Endodermal cell (in vitro differentiated cells): ENCODE data around the gene MAL. TPM values are rescaled to one million over a fixed set of nuclear protein-coding genes. Genes with fewer than 3 reads are reported as not detected.
A peak's percentile ranks its signal among the peaks of the same experiment; 100 is the strongest.

Experiments
- DNase-seq: peaks from one replicate; pipeline ENCODE4 v3.0.0-alpha.2; 2017
- H3K27ac ChIP-seq: 2 replicates; pipeline ENCODE4 v1.5.1; 2013; ENCODE audit warnings: mild to moderate bottlenecking, low read depth, low read length, moderate library complexity
- H3K27me3 ChIP-seq: 2 replicates; pipeline ENCODE4 v1.6.1; 2013; ENCODE audit warnings: mild to moderate bottlenecking, low read length, moderate library complexity; ENCODE audit not compliant: insufficient read depth, control insufficient read depth, poor library complexity, severe bottlenecking
- H3K36me3 ChIP-seq: 2 replicates; pipeline ENCODE4 v1.7.0; 2013; ENCODE audit warnings: mild to moderate bottlenecking, low read length, moderate library complexity; ENCODE audit not compliant: control insufficient read depth, insufficient read depth
- H3K4me1 ChIP-seq: one replicate; pipeline ENCODE4 v1.7.0; 2013; ENCODE audit warnings: low read length; ENCODE audit not compliant: control insufficient read depth, insufficient read depth
- H3K4me3 ChIP-seq: 2 replicates; pipeline ENCODE4 v1.5.1; 2013; ENCODE audit warnings: mild to moderate bottlenecking, low read length, moderate library complexity
- H3K9ac ChIP-seq: 2 replicates; pipeline ENCODE4 v1.6.1; 2013; ENCODE audit warnings: mild to moderate bottlenecking, low read length, moderate library complexity; ENCODE audit not compliant: poor library complexity, severe bottlenecking; ENCODE audit errors: extremely low read depth
- H3K9me3 ChIP-seq: 2 replicates; pipeline ENCODE4 v1.6.1; 2013; ENCODE audit warnings: mild to moderate bottlenecking, low read length, moderate library complexity; ENCODE audit not compliant: control insufficient read depth
- H3K27ac Mint-ChIP-seq: 2 replicates; pipeline ENCODE4 v1.8.0; 2020; ENCODE audit warnings: mixed read lengths
- H3K27me3 Mint-ChIP-seq: 2 replicates; pipeline ENCODE4 v1.8.0; 2021; ENCODE audit warnings: mild to moderate bottlenecking, mixed read lengths; ENCODE audit not compliant: insufficient read depth
- H3K36me3 Mint-ChIP-seq: 2 replicates; pipeline ENCODE4 v1.8.0; 2020; ENCODE audit warnings: low read depth, mixed read lengths
- H3K4me1 Mint-ChIP-seq: 2 replicates; pipeline ENCODE4 v1.8.0; 2020; ENCODE audit warnings: mixed read lengths
- H3K4me3 Mint-ChIP-seq: 2 replicates; pipeline ENCODE4 v1.8.0; 2020; ENCODE audit warnings: mild to moderate bottlenecking, moderate library complexity, mixed read lengths
- H3K9me3 Mint-ChIP-seq: 2 replicates; pipeline ENCODE4 v1.8.0; 2020; ENCODE audit warnings: mild to moderate bottlenecking, mixed read lengths
- WGBS, 2 experiments: methylation state at CpG; one replicate each; pipeline versions ENCODE4 v1.1.5 to v1.1.7; 2013; ENCODE audit warnings: missing lambda C conversion rate in 2 of 2, mixed read lengths in 1 of 2; ENCODE audit not compliant: insufficient coverage in 1 of 2, insufficient read length in 1 of 2; 5-methylcytosine and 5-hydroxymethylcytosine counted together
- total RNA-seq, 2 donors: library from RNA; stranded (reverse); fragmentation: NEBNext Ultra II Directional in 1 of 2; extraction: Animal tissue kit (Norgen Biotek cat#: 25700) in 1 of 2; gene quantifications; 2 replicates in 1 of 2; 3 replicates in 1 of 2; pipeline ENCODE4 v1.2.1, GENCODE V29; 2021
- TF ChIP-seq, protein P1 (sequence below): fragments of 200-600 bp; sonication (generic); conservative IDR thresholded peaks from 2 replicates; pipeline ENCODE4 v1.5.0; 2021; ENCODE audit warnings: antibody characterized with exemption, mild to moderate bottlenecking

MAL gene
- total RNA-seq, 2 donors from 2014 or later: not detected

DNA sequence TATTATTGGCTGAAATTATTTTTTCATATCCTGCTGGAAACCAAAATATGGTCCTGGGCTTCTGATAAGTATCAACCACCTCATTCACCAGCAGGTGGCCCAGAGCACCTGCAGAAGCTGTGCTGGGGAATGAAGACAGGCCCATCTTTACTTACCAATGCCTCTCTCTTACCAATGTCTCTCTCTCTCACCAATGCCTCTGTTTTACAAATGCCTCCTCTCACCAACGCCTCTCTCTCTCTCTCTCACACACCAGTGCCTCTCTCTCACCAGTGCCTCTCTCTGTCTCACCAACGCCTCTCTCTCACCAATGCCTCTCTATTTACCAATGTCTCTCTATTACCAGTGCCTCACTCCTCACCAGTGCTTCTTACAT is 2.3 kb upstream of the MAL start:
- Histone ChIP-seq H3K9ac (no peak overlapping the region), H3K27ac (no peak overlapping the region), H3K27me3 (peaks cover 67% of the 10 kb centered on the region), H3K4me1 (no peaks in the 10 kb centered on the region), H3K9me3 (no peaks in the 10 kb centered on the region), H3K4me3 (no peak overlapping the region), H3K36me3 (no peaks in the 10 kb centered on the region)
- WGBS, 2 experiments: 69 to 75% methylated on average over 1 to 2 of the region's 2 CpGs
- DNase-seq: no peak
- peaks cover 25% of the 10 kb centered on the region for H3K4me1 Mint-ChIP-seq
- no peak overlapping the region for H3K27ac Mint-ChIP-seq
- peaks cover 66% of the 10 kb centered on the region for H3K27me3 Mint-ChIP-seq
- no peaks in the 10 kb centered on the region for H3K9me3 Mint-ChIP-seq
- TF ChIP-seq, protein P1, sequence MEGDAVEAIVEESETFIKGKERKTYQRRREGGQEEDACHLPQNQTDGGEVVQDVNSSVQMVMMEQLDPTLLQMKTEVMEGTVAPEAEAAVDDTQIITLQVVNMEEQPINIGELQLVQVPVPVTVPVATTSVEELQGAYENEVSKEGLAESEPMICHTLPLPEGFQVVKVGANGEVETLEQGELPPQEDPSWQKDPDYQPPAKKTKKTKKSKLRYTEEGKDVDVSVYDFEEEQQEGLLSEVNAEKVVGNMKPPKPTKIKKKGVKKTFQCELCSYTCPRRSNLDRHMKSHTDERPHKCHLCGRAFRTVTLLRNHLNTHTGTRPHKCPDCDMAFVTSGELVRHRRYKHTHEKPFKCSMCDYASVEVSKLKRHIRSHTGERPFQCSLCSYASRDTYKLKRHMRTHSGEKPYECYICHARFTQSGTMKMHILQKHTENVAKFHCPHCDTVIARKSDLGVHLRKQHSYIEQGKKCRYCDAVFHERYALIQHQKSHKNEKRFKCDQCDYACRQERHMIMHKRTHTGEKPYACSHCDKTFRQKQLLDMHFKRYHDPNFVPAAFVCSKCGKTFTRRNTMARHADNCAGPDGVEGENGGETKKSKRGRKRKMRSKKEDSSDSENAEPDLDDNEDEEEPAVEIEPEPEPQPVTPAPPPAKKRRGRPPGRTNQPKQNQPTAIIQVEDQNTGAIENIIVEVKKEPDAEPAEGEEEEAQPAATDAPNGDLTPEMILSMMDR: peak; percentile 60
- no peak overlapping the region for H3K4me3 Mint-ChIP-seq
- no peaks in the 10 kb centered on the region for H3K36me3 Mint-ChIP-seq

DNA sequence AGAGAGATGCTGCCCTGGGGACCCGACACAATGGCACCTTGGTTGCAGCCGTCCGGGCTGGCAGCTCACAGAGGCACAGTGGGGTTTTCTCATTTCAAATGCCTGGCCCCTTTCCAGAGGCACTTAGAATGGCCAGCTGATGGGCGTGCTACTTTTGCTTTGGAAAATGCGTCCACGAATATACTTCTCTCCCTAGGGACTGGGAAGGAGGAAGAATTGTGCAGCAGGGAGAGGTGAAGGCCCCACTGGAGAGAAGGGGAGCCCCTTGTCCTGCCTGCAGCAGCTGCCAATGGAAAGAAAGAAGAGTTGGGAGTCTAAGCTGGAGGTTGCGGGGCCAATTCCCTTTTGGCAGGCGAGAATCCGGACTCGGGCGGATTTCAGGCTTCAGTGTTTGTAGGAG is 1.1 kb upstream of the MAL start:
- H3K27me3 Mint-ChIP-seq: peaks cover 77% of the 10 kb centered on the region
- Histone ChIP-seq H3K27me3 (peaks cover 79% of the 10 kb centered on the region), H3K9me3 (no peaks in the 10 kb centered on the region), H3K4me3 (no peak overlapping the region), H3K36me3 (no peaks in the 10 kb centered on the region), H3K27ac (no peak overlapping the region), H3K4me1 (no peaks in the 10 kb centered on the region), H3K9ac (no peak overlapping the region)
- no peak overlapping the region for H3K27ac Mint-ChIP-seq
- DNase-seq: no peak
- WGBS, 2 experiments: 92 to 95% methylated on average over 4 to 10 of the region's 11 CpGs
- H3K36me3 Mint-ChIP-seq: no peaks in the 10 kb centered on the region
- TF ChIP-seq, protein P1: no peak
- H3K4me1 Mint-ChIP-seq: peaks cover 25% of the 10 kb centered on the region
- H3K4me3 Mint-ChIP-seq: no peak overlapping the region
- no peaks in the 10 kb centered on the region for H3K9me3 Mint-ChIP-seq

DNA sequence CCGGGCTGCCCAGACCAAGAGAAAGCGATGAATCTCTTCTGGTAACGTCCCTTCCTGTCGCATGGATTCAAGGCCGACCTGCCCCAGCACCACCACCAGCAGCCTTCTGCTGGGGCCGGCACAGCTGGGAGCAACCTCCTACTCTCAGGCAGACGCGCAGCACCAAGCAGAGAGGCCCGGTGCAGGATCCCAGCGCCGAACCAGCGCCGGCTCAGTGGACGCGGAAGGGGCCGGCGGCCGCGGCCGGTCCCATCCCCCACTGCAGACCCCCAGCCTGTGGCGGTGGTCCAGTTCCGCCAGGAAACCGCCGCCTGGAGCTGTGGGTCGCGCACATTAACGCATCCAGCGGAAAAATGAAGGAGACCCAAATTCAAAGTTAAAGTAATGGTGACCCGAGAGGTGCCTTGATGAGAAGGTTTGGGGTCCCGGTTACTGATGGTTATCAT is 525 bp upstream of the MAL start:
- DNase-seq: peak; percentile 71
- Mint-ChIP-seq H3K4me3 (peak overlapping the region; percentile 25), H3K4me1 (peaks cover 25% of the 10 kb centered on the region), H3K27ac (no peak overlapping the region), H3K9me3 (no peaks in the 10 kb centered on the region), H3K27me3 (peaks cover 81% of the 10 kb centered on the region), H3K36me3 (no peaks in the 10 kb centered on the region)
- Histone ChIP-seq H3K27me3 (peaks cover 85% of the 10 kb centered on the region), H3K4me1 (no peaks in the 10 kb centered on the region), H3K36me3 (no peaks in the 10 kb centered on the region), H3K27ac (no peak overlapping the region), H3K9me3 (no peaks in the 10 kb centered on the region), H3K4me3 (no peak overlapping the region), H3K9ac (no peak overlapping the region)
- TF ChIP-seq, protein P1: no peak
- 6 to 10% methylated on average over 21 to 30 of the region's 30 CpGs for WGBS, 2 experiments
